ENCODE measurements around the gene CRELD2.

- no peak for TF ChIP-seq CTCF (IDR thresholded peaks at IDR 0.05)
- TF ChIP-seq EP300 (IDR thresholded peaks at IDR 0.05): no peak
Observed at GRCh38 chr22:49869086-49869830, 49.2 kb upstream of the CRELD2 start.
